Measurements from ENCODE around the gene SLC15A3.

The SLC15A3 gene

GRCh38 chr11:60951904-60952741 is at the start of gene SLC15A3:
Gene SLC15A3, minus strand, starts transcription at chr11:60952176. Its CDS starts 625 bp downstream, at chr11:60951551.
- Histone ChIP-seq H3K27me3 (ENCODE audit: insufficient read depth, poor library complexity, severe bottlenecking) (no peaks in the 10 kb centered on the region), H3K4me3 (ENCODE audit: severe bottlenecking) (no peak within 1 kb of the TSS), H3K4me1 (ENCODE audit: insufficient read depth, poor library complexity, severe bottlenecking) (no peaks in the 10 kb centered on the region), H3K27ac (ENCODE audit: poor library complexity, severe bottlenecking) (no peak within 1 kb of the TSS), H3K9me3 (ENCODE audit: severe bottlenecking) (no peaks in the 10 kb centered on the region), H3K36me3 (ENCODE audit: low read depth) (no peaks in the 10 kb centered on the region)
- ATAC-seq (ENCODE audit: low read depth) (no peak), DNase-seq (ENCODE audit: low spot score) (no peak)
- TF ChIP-seq CTCF (IDR thresholded peaks at IDR 0.05; ENCODE audit: poor library complexity, severe bottlenecking), result no peak

DNA sequence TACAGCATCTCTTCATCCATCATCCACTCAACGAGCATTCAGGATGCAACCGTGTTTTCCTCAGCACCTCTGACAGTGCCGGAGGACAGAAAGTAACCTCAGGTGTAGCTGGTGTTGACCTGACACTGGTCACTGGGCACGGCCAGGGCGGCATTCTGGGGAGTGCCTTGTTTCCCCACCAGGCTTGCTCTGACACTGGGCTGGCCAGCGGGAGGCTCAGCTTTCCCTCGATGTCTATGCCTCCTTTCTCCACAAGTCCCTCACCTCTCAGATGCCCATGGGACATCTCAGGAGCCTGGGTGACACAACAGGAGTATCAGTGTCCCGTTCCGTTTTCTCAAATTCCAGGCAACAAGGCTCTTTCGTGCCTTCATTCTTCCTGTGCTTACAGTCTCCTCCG is 48.5 kb upstream of the SLC15A3 start:
- H3K4me1 ChIP-seq (ENCODE audit: insufficient read depth, poor library complexity, severe bottlenecking), result no peaks in the 10 kb centered on the region
- no peak for TF ChIP-seq CTCF (IDR thresholded peaks at IDR 0.05; ENCODE audit: poor library complexity, severe bottlenecking)
- H3K36me3 ChIP-seq (ENCODE audit: low read depth), result no peaks in the 10 kb centered on the region
- no peak for DNase-seq (ENCODE audit: low spot score)
- no peak overlapping the region for H3K27ac ChIP-seq (ENCODE audit: poor library complexity, severe bottlenecking)
- no peaks in the 10 kb centered on the region for H3K27me3 ChIP-seq (ENCODE audit: insufficient read depth, poor library complexity, severe bottlenecking)
- H3K4me3 ChIP-seq (ENCODE audit: severe bottlenecking), result no peak overlapping the region
- no peak for ATAC-seq (ENCODE audit: low read depth)
- no peaks in the 10 kb centered on the region for H3K9me3 ChIP-seq (ENCODE audit: severe bottlenecking)

DNA sequence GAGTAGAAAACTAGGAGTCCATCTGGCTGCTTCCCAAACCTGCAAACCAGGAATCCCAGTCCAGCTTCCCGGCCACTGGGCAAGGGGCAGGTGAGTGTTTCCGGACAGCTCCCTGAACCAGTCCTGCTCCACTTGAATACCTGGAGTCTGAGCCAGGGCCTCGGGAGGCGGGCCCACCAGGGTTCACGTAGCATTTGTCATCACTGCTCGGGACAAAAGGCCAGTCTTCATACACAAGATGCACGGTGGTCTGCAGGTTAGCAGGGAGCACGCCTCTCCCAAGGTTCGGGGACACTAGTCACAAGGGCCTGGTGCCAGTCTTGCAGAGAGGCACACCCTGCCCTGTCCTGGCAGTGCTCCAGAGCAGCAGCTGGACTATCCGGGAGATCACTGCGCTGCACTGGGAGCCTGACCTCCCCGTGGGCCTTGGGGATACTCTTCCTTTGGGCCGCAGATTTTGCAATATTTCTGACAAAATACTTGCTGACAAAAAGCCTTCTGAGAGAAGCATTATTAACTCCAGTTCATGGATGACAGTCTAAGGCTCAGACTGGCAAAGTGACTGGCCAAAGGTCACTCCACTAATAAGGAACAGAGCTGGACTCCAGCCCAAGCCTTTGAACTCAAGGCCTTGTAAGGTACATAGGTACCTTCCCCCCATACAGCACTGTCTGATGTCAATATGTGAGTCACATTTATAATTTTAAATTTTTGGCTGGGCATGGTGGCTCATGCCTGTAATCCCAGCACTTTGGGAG is 44.6 kb upstream of the SLC15A3 start:
- H3K9me3 ChIP-seq (ENCODE audit: severe bottlenecking), result no peaks in the 10 kb centered on the region
- no peaks in the 10 kb centered on the region for H3K27me3 ChIP-seq (ENCODE audit: insufficient read depth, poor library complexity, severe bottlenecking)
- H3K27ac ChIP-seq (ENCODE audit: poor library complexity, severe bottlenecking), result no peak overlapping the region
- no peaks in the 10 kb centered on the region for H3K4me1 ChIP-seq (ENCODE audit: insufficient read depth, poor library complexity, severe bottlenecking)
- no peak for ATAC-seq (ENCODE audit: low read depth)
- no peak overlapping the region for H3K4me3 ChIP-seq (ENCODE audit: severe bottlenecking)
- DNase-seq (ENCODE audit: low spot score), result no peak
- no peak for TF ChIP-seq CTCF (IDR thresholded peaks at IDR 0.05; ENCODE audit: poor library complexity, severe bottlenecking)
- H3K36me3 ChIP-seq (ENCODE audit: low read depth), result no peaks in the 10 kb centered on the region

- H3K9me3 ChIP-seq (ENCODE audit: severe bottlenecking), result no peaks in the 10 kb centered on the region
- no peaks in the 10 kb centered on the region for H3K36me3 ChIP-seq (ENCODE audit: low read depth)
- ATAC-seq (ENCODE audit: low read depth) (no peak), DNase-seq (ENCODE audit: low spot score) (no peak)
- no peaks in the 10 kb centered on the region for H3K4me1 ChIP-seq (ENCODE audit: insufficient read depth, poor library complexity, severe bottlenecking)
- H3K4me3 ChIP-seq (ENCODE audit: severe bottlenecking), result no peak overlapping the region
- H3K27me3 ChIP-seq (ENCODE audit: insufficient read depth, poor library complexity, severe bottlenecking), result no peaks in the 10 kb centered on the region
- TF ChIP-seq CTCF (IDR thresholded peaks at IDR 0.05; ENCODE audit: poor library complexity, severe bottlenecking), result no peak
- H3K27ac ChIP-seq (ENCODE audit: poor library complexity, severe bottlenecking), result no peak overlapping the region
Measured at GRCh38 chr11:60995798-60996197, 43.8 kb upstream of the SLC15A3 start.
